Cardiac muscle cell (in vitro differentiated cells and primary cell): Measurements from ENCODE around the gene NRROS. TPM values are rescaled to one million over a fixed set of nuclear protein-coding genes. Genes with fewer than 3 reads are reported as not detected.
A peak's percentile ranks its signal among the peaks of the same experiment; 100 is the strongest.

Source experiments
- DNase-seq, 2 donors: peaks; one replicate each; pipeline versions ENCODE4 v3.0.0 to v3.0.0-alpha.2; 2010 to 2017; ENCODE audit warnings: low read depth in 1 of 2, low spot score in 1 of 2
- H3K27ac ChIP-seq: fragments of 200-600 bp; sonication (generic); 2 replicates; pipeline ENCODE4 v1.5.1; 2016
- H3K27me3 ChIP-seq: fragments of 200-600 bp; sonication (generic); 2 replicates; pipeline ENCODE4 v1.6.0; 2016; ENCODE audit warnings: control low read depth
- H3K36me3 ChIP-seq: fragments of 200-600 bp; sonication (generic); 2 replicates; pipeline ENCODE4 v1.5.1; 2016; ENCODE audit warnings: control low read depth
- H3K4me1 ChIP-seq: fragments of 200-600 bp; sonication (generic); 2 replicates; pipeline ENCODE4 v1.8.1; 2017; ENCODE audit warnings: low read depth, mild to moderate bottlenecking, mixed run types
- H3K4me3 ChIP-seq: fragments of 200-600 bp; sonication (generic); 2 replicates; pipeline ENCODE4 v1.5.1; 2016; ENCODE audit warnings: mild to moderate bottlenecking
- H3K9me3 ChIP-seq: fragments of 200-600 bp; sonication (generic); 2 replicates; pipeline ENCODE4 v1.5.1; 2017; ENCODE audit warnings: low read depth, mild to moderate bottlenecking, control low read depth
- polyA plus RNA-seq: library from polyadenylated mRNA; unstranded; fragments of >200 nt; fragmentation: Nextera tagmentation; extraction: Ambion mirVana; gene quantifications from 2 replicates; pipeline ENCODE4 v1.2.1, GENCODE V29; 2016
- total RNA-seq: library from RNA; depleted of rRNA; stranded (reverse); fragments of >200 nt; gene quantifications from 2 replicates; pipeline ENCODE4 v1.2.3, GENCODE V29; 2016
- TF ChIP-seq, protein P1 (sequence below): IDR thresholded peaks from 2 replicates; pipeline ENCODE4 v1.5.1; 2012; ENCODE audit warnings: low read depth, mild to moderate bottlenecking, low read length

The NRROS gene
- total and polyA plus RNA-seq, 2 experiments from 2014 or later, result 1.6 TPM; not detected in 1

DNA sequence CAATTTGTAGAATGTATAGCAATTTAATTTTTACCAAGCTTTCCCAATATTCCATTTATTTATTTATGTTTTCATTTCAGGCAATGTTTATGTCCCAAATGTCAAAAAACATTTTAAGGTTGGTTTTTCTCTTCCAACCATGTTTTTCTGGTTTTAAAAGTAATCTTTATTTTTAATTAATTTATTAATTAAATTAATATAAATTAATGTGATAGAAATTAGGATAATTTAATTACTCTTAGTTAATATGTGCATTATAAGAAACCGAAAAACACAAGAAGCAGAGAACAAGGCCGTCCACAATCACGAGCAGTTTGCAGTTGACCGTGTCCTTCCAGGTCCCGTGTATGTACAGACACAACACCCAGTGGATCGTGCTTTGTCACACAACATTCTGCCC, 36.8 kb upstream of the NRROS start:
- Histone ChIP-seq H3K9me3 (no peaks in the 10 kb centered on the region), H3K36me3 (no peaks in the 10 kb centered on the region), H3K4me1 (no peaks in the 10 kb centered on the region), H3K27ac (no peak overlapping the region), H3K27me3 (peaks cover 2% of the 10 kb centered on the region), H3K4me3 (no peak overlapping the region)
- TF ChIP-seq, protein P1, sequence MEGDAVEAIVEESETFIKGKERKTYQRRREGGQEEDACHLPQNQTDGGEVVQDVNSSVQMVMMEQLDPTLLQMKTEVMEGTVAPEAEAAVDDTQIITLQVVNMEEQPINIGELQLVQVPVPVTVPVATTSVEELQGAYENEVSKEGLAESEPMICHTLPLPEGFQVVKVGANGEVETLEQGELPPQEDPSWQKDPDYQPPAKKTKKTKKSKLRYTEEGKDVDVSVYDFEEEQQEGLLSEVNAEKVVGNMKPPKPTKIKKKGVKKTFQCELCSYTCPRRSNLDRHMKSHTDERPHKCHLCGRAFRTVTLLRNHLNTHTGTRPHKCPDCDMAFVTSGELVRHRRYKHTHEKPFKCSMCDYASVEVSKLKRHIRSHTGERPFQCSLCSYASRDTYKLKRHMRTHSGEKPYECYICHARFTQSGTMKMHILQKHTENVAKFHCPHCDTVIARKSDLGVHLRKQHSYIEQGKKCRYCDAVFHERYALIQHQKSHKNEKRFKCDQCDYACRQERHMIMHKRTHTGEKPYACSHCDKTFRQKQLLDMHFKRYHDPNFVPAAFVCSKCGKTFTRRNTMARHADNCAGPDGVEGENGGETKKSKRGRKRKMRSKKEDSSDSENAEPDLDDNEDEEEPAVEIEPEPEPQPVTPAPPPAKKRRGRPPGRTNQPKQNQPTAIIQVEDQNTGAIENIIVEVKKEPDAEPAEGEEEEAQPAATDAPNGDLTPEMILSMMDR, result no peak
- no peak for DNase-seq

DNA sequence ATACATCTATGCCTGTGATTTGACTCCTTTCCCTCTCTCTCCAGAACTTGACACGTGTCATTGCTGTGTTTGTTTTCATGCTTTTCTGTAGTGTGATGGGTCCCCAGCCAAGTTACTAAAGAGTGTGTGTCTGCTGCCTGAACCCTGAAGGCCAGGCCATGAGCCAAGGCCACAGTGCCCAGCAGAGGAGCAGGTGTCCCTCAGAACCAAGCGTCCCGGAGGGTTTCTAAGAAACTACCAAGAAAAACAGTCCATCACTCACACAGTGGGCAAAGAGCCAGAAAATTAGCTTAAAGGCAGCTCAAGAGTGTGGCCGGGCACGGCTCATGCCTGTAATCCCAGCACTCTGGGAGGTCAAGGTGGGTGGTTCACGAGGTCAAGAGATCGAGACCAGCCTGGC, 35.8 kb upstream of the NRROS start:
- peaks cover 2% of the 10 kb centered on the region for H3K27me3 ChIP-seq
- no peaks in the 10 kb centered on the region for H3K36me3 ChIP-seq
- H3K27ac ChIP-seq, result no peak overlapping the region
- no peaks in the 10 kb centered on the region for H3K9me3 ChIP-seq
- TF ChIP-seq, protein P1, result no peak
- H3K4me1 ChIP-seq, result no peaks in the 10 kb centered on the region
- no peak for DNase-seq
- H3K4me3 ChIP-seq, result no peak overlapping the region

DNA sequence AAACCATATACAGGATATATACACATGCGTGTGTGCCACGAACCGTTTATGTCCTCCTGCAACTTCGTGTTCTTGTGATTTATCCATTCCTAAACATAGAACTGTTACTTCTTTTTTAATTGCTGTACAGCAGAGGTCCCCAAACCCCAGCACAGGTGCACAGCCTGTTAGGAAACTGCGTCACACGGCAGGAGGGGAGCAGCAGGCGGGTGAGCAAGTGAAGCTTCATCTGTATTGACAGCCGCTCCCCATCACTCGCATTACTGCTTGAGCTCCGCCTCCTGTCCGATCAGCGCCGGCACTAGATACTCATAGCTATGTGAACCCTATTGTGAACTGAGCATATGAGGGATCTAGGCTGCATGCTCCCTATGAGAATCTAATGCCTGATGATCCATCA, 34.9 kb upstream of the NRROS start:
- Histone ChIP-seq H3K4me3 (no peak overlapping the region), H3K9me3 (no peaks in the 10 kb centered on the region), H3K27me3 (peaks cover 2% of the 10 kb centered on the region), H3K27ac (no peak overlapping the region), H3K36me3 (no peaks in the 10 kb centered on the region), H3K4me1 (no peaks in the 10 kb centered on the region)
- TF ChIP-seq, protein P1, result no peak
- no peak for DNase-seq

DNA sequence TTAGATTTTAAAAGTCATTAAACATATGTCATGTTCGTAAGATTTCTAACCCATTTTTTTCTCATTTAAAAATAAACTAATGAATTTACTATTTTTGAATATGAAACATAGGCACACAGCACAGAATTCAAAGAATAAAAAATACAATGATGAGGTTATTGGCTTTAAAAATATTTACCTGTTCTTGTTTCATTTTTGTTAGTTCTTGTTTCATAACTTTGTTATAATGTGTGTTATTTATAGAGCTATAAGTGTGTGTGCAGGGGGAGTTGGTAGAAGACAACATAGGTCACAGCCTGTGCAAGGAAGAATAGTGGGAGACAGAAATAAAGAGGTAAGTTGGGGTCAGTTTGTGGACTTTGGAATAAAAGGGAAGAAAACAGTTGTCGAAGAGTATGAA, 30.8 kb upstream of the NRROS start:
- DNase-seq, result no peak
- TF ChIP-seq, protein P1, result no peak
- Histone ChIP-seq H3K4me1 (peaks cover 3% of the 10 kb centered on the region), H3K9me3 (no peaks in the 10 kb centered on the region), H3K27me3 (peaks cover 2% of the 10 kb centered on the region), H3K4me3 (no peak overlapping the region), H3K27ac (no peak overlapping the region), H3K36me3 (no peaks in the 10 kb centered on the region)

DNA sequence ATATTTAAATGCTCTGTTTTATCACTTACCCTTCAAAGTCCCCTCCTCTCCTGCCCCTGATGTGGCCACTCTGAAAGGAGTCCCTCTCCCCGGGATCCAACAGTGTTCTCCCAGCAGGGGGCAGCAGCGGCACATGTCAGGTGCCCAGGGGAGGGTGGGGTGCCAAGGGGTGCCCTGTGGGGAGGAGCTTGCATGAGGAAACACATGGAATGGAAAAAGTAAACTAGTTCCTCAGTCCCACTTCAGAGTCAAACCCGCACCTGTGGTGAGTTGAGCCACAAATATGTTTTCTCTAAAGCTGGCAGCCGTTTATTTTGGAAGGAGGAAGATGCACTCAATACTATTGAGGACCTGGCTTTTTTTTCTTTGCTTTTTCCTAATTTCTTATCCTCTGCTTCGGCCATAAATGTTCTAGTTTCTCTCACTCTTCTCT, 30.1 kb upstream of the NRROS start:
- Histone ChIP-seq H3K36me3 (no peaks in the 10 kb centered on the region), H3K4me3 (no peak overlapping the region), H3K9me3 (no peaks in the 10 kb centered on the region), H3K27me3 (peaks cover 2% of the 10 kb centered on the region), H3K4me1 (peaks cover 3% of the 10 kb centered on the region), H3K27ac (no peak overlapping the region)
- TF ChIP-seq, protein P1, result peak; percentile 80
- DNase-seq, result peak; percentile 87 to 92
